AML-193 (cell line): ENCODE results near the gene SWAP70.
A peak's percentile ranks its signal among the peaks of the same experiment; 100 is the strongest.
"Not testable (repeated sequence)": the region's sequence is repeated elsewhere in the genome, so short reads cannot be mapped to it uniquely, and the experiment has no call there.

Experiments
- DNase-seq, 2 experiments: peaks; one replicate each; lab custom pipeline; 2025; lab: John Stamatoyannopoulos, UW

Gene SWAP70

GRCh38 chr11:9722023-9722422 is 58.1 kb downstream of the SWAP70 start:
- no peak for DNase-seq

- no peak for DNase-seq
Observed at GRCh38 chr11:9722893-9723292, 59.0 kb downstream of the SWAP70 start.

- no peak for DNase-seq
Observed at GRCh38 chr11:9726321-9727022, 62.6 kb downstream of the SWAP70 start.

GRCh38 chr11:9728058-9728457 is 64.2 kb downstream of the SWAP70 start:
- no peak for DNase-seq

GRCh38 chr11:9731256-9731655 is 67.4 kb downstream of the SWAP70 start:
- DNase-seq, result no peak

- no peak for DNase-seq
Observed at GRCh38 chr11:9732453-9732852, 68.6 kb downstream of the SWAP70 start.

- DNase-seq, result no peak
Observed at GRCh38 chr11:9733212-9733611, 69.3 kb downstream of the SWAP70 start.

GRCh38 chr11:9735236-9735635 is 71.4 kb downstream of the SWAP70 start:
- DNase-seq, result no peak

GRCh38 chr11:9735919-9736318 is 72.0 kb downstream of the SWAP70 start:
- DNase-seq, result no peak

- no peak for DNase-seq
Observed at GRCh38 chr11:9736365-9736764, 72.5 kb downstream of the SWAP70 start.

- DNase-seq, result no peak
Observed at GRCh38 chr11:9738116-9738515, 74.2 kb downstream of the SWAP70 start.

- DNase-seq, result no peak
Observed at GRCh38 chr11:9738707-9739106, 74.8 kb downstream of the SWAP70 start.

- no peak for DNase-seq
Observed at GRCh38 chr11:9739123-9739900, 75.4 kb downstream of the SWAP70 start.

- no peak for DNase-seq
Observed at GRCh38 chr11:9740202-9740883, 76.5 kb downstream of the SWAP70 start.

GRCh38 chr11:9741260-9741659 is 77.4 kb downstream of the SWAP70 start:
- no peak for DNase-seq

GRCh38 chr11:9743512-9743911 is 79.6 kb downstream of the SWAP70 start:
- not testable (repeated sequence) for DNase-seq

- no peak for DNase-seq
Observed at GRCh38 chr11:9745411-9746211, 81.7 kb downstream of the SWAP70 start.

- DNase-seq, result no peak
Observed at GRCh38 chr11:9747229-9747628, 83.4 kb downstream of the SWAP70 start.

- no peak for DNase-seq
Observed at GRCh38 chr11:9747828-9748227, 84.0 kb downstream of the SWAP70 start.

GRCh38 chr11:9748361-9748970 is 84.6 kb downstream of the SWAP70 start:
- peak; percentile 85 to 94 for DNase-seq

- DNase-seq, result no peak
Observed at GRCh38 chr11:9750551-9750950, 86.7 kb downstream of the SWAP70 start.

GRCh38 chr11:9752091-9752490 is 88.2 kb downstream of the SWAP70 start:
- no peak for DNase-seq
